ENCODE measurements around the gene WDR48.

- TF ChIP-seq CTCF (conservative IDR thresholded peaks at IDR 0.05; ENCODE audit: low read depth, low read length): no peak
- no peak for TF ChIP-seq EZH2 (IDR thresholded peaks at IDR 0.05; ENCODE audit: borderline replicate concordance, low read depth, low read length, poor library complexity, severe bottlenecking)
Observed at GRCh38 chr3:39112113-39112512, 60.3 kb downstream of the WDR48 start.
